Body of pancreas (tissue), 4 donors: ENCODE measurements around the gene STIL.

Source experiments
- CTCF ChIP-seq, 7 experiments: fragments of 450-650 bp in 4 of 7; fragments of 200-600 bp in 3 of 7; sonication (generic) in 3 of 7; IDR thresholded peaks; one replicate each; pipeline ENCODE4 v1.5.1; 2016 to 2019; ENCODE audit warnings: antibody characterized with exemption in 7 of 7
- POLR2A ChIP-seq, 3 donors: fragments of 450-650 bp; IDR thresholded peaks; one replicate each; pipeline ENCODE4 v1.6.1; 2016; ENCODE audit warnings: antibody characterized with exemption in 3 of 3, mild to moderate bottlenecking in 2 of 3

GRCh38 chr1:47208374-47208850 is 105.5 kb downstream of the STIL start:
- no peak for TF ChIP-seq CTCF (IDR thresholded peaks at IDR 0.05)
- no peak for TF ChIP-seq POLR2A (IDR thresholded peaks at IDR 0.05)
